Mesothelial cell of epicardium (in vitro differentiated cells): ENCODE data around the gene PPP1R16B. TPM values are rescaled to one million over a fixed set of nuclear protein-coding genes. Genes with fewer than 3 reads are reported as not detected.

Experiments
- DNase-seq, 2 experiments: peaks; one replicate each; pipeline ENCODE4 v3.0.0; 2021; ENCODE audit warnings: low spot score in 2 of 2; ENCODE audit not compliant: unreplicated experiment in 2 of 2
- H3K27ac Mint-ChIP-seq: 2 replicates; pipeline ENCODE4 v1.8.0; 2021; ENCODE audit warnings: mixed read lengths
- H3K27me3 Mint-ChIP-seq: 2 replicates; pipeline ENCODE4 v1.8.0; 2021; ENCODE audit warnings: low read depth, mixed read lengths
- H3K36me3 Mint-ChIP-seq: 2 replicates; pipeline ENCODE4 v1.8.0; 2021; ENCODE audit warnings: mixed read lengths
- H3K4me1 Mint-ChIP-seq: 2 replicates; pipeline ENCODE4 v1.8.0; 2021; ENCODE audit warnings: mixed read lengths
- H3K4me3 Mint-ChIP-seq: 2 replicates; pipeline ENCODE4 v1.8.0; 2021; ENCODE audit warnings: mild to moderate bottlenecking, moderate library complexity, mixed read lengths
- H3K9me3 Mint-ChIP-seq: 2 replicates; pipeline ENCODE4 v1.8.0; 2021; ENCODE audit warnings: mixed read lengths
- CTCF ChIP-seq: fragments of 200-600 bp; sonication (generic); IDR thresholded peaks from one replicate; pipeline ENCODE4 v1.5.0; 2021; ENCODE audit warnings: antibody characterized with exemption; ENCODE audit not compliant: unreplicated experiment
- total RNA-seq: library from RNA; stranded (reverse); gene quantifications from 3 replicates; pipeline ENCODE4 v1.2.1, GENCODE V29; 2021

PPP1R16B gene
- total RNA-seq, 1 donor from 2014 or later = not detected

DNA sequence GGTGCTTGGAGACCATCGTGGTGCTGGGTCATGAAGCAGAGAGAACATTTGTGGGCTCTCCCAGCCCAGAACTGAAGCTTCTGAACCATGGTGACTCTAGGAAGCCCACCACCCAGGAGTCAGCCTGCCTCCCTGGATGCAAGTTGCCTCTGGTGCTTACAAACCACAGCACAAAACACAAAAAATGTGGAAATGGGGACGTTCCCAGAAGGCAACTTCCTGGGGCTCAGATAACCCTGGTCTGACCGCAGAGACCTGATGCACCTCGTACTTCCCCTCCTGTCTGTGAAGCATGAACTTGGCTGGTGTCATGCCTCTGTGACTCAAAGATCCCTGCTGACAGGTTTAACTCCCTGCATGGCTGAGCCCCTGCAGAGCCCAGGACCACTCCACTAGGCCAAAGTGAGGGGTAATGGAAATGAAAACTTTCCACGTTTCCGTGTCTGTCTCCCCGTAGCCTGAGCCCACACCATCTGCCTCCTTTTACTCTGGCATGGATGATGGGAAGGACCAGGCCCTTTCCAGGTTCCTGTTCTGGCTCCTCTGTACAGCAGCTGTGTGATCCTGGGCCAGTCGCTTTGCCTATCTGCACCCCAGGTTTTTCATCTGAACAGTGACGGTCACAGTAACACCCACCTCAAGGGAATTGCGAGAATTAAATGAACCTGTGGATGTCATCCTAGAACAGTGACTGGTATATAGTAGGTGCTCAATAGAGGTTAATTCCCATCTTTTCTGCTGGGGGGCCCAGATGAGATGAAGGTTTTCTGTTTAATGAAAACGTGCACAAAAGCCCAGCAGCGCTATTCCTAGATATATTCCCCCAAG, 57.7 kb downstream of the PPP1R16B start:
- no peaks in the 10 kb centered on the region for H3K4me1 Mint-ChIP-seq
- no peak overlapping the region for H3K4me3 Mint-ChIP-seq

GRCh38 chr20:38864662-38865061, 59.2 kb downstream of the PPP1R16B start:
- Mint-ChIP-seq H3K27ac (no peak overlapping the region), H3K27me3 (no peaks in the 10 kb centered on the region), H3K9me3 (no peaks in the 10 kb centered on the region), H3K4me3 (no peak overlapping the region), H3K36me3 (no peaks in the 10 kb centered on the region), H3K4me1 (no peaks in the 10 kb centered on the region)
- TF ChIP-seq CTCF = no peak
- DNase-seq = no peak

More for the DNA sequence above, 57.7 kb downstream of the PPP1R16B start:
- DNase-seq = no peak
- H3K36me3 Mint-ChIP-seq = no peaks in the 10 kb centered on the region
- no peak for TF ChIP-seq CTCF
- H3K27me3 Mint-ChIP-seq = peaks cover 6% of the 10 kb centered on the region
- no peaks in the 10 kb centered on the region for H3K9me3 Mint-ChIP-seq
- H3K27ac Mint-ChIP-seq = no peak overlapping the region

GRCh38 chr20:38866265-38867061, 61.0 kb downstream of the PPP1R16B start:
- H3K27me3 Mint-ChIP-seq = peaks cover 12% of the 10 kb centered on the region
- H3K9me3 Mint-ChIP-seq = no peaks in the 10 kb centered on the region
- H3K36me3 Mint-ChIP-seq = no peaks in the 10 kb centered on the region
- TF ChIP-seq CTCF = no peak
- no peak overlapping the region for H3K4me3 Mint-ChIP-seq
- DNase-seq = no peak
- no peak overlapping the region for H3K27ac Mint-ChIP-seq
- no peaks in the 10 kb centered on the region for H3K4me1 Mint-ChIP-seq

GRCh38 chr20:38867062-38867359, 61.5 kb downstream of the PPP1R16B start:
- H3K4me1 Mint-ChIP-seq = no peaks in the 10 kb centered on the region
- no peaks in the 10 kb centered on the region for H3K9me3 Mint-ChIP-seq
- H3K36me3 Mint-ChIP-seq = no peaks in the 10 kb centered on the region
- no peak for DNase-seq
- peaks cover 14% of the 10 kb centered on the region for H3K27me3 Mint-ChIP-seq
- no peak overlapping the region for H3K4me3 Mint-ChIP-seq
- no peak overlapping the region for H3K27ac Mint-ChIP-seq
- TF ChIP-seq CTCF = no peak

- Mint-ChIP-seq H3K27ac (no peak overlapping the region), H3K36me3 (no peaks in the 10 kb centered on the region), H3K27me3 (peaks cover 34% of the 10 kb centered on the region), H3K4me1 (peaks cover 3% of the 10 kb centered on the region), H3K4me3 (no peak overlapping the region), H3K9me3 (no peaks in the 10 kb centered on the region)
- DNase-seq = no peak
- TF ChIP-seq CTCF = no peak
These were observed 65.4 kb downstream of the PPP1R16B start for GRCh38 chr20:38870733-38871559.
